LHCN-M2 (cell line): ENCODE data around the gene PDF. TPM values are rescaled to one million over a fixed set of nuclear protein-coding genes. Genes with fewer than 3 reads are reported as not detected.
A peak's percentile ranks its signal among the peaks of the same experiment; 100 is the strongest.
"Not testable (repeated sequence)": the region's sequence is repeated elsewhere in the genome, so short reads cannot be mapped to it uniquely, and the experiment has no call there.

Experiments
- DNase-seq: peaks from one replicate; pipeline ENCODE4 v3.0.0-alpha.2; 2012; ENCODE audit warnings: low read depth
- total RNA-seq: library from RNA; depleted of rRNA; stranded (reverse); fragments of >200 nt; gene quantifications from 2 replicates; pipeline ENCODE4 v1.2.3, GENCODE V29; 2014

Gene PDF
- total RNA-seq, 1 experiment from 2014 or later, result 39.6 TPM

DNA sequence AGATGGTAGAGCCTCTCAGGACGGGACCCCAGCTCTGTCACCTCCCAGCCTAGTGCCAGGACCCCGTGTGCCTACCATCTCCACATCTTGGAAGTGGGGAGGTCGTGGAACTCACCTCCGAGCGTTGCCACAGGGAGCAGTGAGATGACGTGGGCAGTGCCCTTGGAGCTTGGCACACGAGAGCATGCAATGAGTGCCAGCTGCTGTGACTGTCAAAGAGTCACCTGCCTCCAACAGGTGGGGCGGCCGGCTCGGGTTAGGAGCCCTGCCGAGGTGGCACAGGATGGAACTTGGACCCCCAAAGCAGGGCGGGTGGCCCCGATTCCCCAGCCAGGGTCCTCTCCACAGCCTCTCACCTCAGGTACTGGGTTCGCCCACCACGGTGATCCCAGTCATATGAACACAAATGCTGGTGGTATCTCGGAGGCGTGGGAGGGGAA, 13.8 kb downstream of the PDF start:
- DNase-seq, result no peak

DNA sequence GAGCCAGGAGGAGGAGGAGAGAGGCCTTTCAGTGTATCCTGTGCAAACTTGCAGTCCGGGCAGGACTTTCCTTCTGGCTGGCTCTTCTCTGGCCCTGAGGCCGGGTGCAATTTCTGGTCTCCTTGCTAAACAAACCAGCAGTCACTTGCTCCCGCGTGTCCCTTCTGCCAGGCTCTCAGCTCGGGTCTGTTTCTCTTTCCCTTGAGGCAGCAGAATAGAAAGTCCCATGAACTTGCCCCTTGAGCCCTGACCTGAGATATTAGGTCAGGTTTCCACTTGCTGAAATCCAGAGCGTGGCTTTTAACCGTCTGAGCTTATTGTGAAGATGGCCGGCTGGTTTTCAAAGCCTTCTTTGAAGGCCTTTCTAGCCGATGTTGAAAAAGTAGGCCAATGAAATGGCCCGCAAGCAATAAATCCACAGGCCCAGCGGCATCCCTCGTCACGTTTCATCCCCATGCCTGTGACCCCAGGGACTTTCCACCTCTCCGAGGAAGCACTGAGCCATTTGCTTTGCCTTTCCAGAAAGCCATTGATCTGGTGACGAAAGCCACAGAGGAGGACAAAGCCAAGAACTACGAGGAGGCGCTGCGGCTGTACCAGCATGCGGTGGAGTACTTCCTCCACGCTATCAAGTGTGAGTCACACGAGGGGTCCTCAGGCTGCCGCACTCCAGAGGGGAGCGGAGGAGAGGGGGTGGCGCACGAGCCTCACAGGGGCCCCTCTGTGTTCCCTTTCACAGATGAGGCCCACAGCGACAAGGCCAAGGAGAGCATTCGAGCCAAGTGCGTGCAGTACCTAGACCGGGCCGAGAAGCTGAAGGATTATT, 14.7 kb downstream of the PDF start:
- no peak for DNase-seq

DNA sequence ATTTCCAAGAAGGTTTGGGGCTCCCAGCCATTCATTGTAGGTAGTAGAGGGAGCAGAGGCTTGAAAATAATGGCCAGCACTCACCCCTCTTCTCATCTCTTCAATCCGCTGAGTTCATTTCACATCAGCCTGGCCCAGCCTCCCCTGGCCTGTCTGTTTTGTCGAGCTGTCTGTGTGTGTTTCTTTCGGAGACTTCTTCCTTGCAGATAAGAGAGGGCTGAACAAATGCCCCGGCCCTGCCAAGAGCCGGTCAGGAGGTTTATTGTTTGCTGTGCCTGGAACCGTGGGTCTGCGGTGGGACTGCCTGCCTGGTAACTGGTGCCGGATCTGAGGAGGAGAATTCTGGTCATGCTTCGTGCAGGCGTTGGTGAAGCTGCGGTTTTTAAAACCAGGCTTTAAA, 15.9 kb downstream of the PDF start:
- no peak for DNase-seq

DNA sequence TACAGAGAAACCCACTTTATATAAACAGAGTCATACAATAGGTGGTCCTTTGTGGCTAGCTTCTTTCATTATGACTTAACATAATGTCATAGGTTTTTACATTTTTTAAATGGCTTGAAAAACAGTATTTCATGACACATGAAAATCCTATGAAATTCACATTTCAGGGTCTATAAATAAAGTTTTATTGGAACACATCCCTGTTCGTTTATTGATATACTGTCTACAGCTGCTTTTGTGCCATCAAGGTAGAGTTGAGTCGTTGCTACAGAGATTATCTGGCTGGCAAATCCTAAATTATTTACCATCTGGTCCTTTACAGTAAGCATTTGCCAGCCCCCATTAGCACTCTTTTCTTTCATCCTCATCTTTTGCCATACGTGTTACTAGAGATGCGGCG, 16.9 kb downstream of the PDF start:
- DNase-seq, result no peak

- peak; percentile 23 for DNase-seq
Observed at GRCh38 chr16:69311533-69312387, 18.6 kb downstream of the PDF start.

GRCh38 chr16:69310653-69311532, 19.5 kb downstream of the PDF start, which contains the start of gene VPS4A:
Gene VPS4A, plus strand, starts transcription at chr16:69311350. Its CDS starts 162 bp downstream, at chr16:69311512.
- DNase-seq, result peak; percentile 94

DNA sequence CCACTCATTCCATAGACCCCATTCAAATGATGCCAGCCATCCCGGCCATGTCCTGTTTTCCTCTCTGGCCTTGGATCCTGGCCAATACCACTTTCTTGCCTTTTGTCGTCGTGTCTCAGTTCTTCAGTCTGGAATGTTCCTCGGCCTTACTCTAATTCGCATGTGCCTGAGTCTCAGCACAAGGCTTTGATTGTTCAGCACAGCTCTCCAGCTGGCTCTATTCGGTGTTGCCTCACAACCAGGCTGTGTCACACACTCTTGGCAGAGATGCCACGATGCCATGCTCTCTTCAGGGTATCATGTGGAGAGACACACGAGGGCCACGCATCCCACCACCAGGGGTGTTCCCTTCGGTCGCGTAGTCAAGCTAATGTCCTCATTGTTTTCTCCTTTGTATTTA, 21.1 kb downstream of the PDF start:
- no peak for DNase-seq

- no peak for DNase-seq
Observed at GRCh38 chr16:69307856-69308255, 22.5 kb downstream of the PDF start.

GRCh38 chr16:69307091-69307490, 23.3 kb downstream of the PDF start:
- no peak for DNase-seq

DNA sequence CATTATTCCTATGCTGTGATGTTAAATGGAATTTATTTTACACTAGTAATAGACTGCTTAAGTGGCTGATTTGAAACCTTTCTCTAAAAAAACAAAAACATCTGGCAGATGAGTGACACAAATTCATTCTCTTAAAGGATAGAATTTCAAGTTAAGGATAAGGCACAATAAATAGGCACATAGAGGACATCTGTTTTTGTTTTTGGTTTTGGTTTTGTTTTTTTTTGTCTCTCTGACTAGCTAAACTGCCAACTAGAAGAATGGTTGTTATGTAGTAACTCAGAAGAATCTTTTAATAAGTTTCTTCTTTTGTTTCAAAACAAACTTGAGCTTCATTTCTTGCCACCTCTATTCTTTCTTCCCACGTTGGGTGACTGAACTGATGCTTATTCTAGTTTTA, 24.4 kb downstream of the PDF start:
- DNase-seq, result no peak

- no peak for DNase-seq
Observed at GRCh38 chr16:69302301-69302700, 28.1 kb downstream of the PDF start.

DNA sequence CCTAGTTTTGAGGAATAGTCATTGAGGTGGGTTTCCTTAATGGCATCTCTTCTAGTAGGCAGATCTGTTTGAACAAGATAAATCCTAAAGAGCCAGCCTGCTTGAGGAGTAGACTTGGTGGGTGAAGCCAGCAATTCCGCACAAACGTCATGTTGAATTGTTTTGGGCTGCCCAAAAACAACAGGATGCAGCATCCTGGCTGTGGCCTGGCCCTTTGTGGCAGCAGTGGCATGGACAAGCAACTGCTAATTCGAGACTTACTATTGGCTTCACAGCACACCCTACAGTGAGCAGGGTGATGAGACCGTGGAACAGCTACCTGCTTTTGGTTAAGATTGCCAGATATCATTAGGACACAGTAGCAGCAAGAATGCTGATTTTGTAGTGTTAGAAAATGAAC, 28.5 kb downstream of the PDF start:
- DNase-seq, result no peak

GRCh38 chr16:69301187-69301586, 29.2 kb downstream of the PDF start:
- DNase-seq, result no peak

DNA sequence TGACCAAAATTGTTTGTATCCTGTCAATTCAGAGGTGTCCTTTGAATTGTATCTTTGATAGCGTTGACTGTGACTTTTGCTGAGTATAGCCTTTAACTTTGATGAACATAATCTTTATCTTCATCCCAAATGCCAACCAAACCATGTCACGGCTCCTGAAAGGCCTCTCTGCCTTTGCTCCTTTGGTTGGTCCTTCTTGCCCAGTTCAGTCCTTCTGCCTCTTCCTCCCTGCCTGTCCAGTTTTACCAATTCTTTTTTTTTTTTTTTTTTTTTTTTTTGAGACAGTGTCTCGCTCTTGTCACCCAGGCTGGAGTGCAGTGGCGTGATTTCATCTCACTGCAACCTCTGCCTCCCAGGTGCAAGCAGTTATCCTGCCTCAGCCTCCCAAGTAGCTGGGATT, 32.1 kb downstream of the PDF start:
- no peak for DNase-seq

DNA sequence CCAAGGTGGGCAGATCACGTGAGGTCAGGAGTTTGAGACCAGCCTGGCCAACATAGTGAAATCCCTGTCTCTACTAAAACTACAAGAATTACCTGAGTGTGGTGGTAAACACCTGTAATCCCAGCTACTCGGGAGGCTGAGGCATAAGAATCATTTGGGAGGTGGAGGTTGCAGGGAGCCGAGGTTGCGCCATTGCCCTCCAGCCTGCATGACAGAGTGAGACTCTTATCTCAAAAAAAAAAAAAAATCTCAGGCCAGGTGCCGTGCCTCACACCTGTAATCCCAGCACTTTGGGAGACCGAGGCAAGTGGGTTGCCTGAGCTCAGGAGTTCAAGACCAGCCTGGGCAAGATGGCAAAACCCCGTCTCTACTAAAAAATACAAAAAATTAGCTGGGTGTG, 33.6 kb downstream of the PDF start:
- DNase-seq, result not testable (repeated sequence)

- DNase-seq, result no peak
Observed at GRCh38 chr16:69294051-69294450, 36.3 kb downstream of the PDF start.

DNA sequence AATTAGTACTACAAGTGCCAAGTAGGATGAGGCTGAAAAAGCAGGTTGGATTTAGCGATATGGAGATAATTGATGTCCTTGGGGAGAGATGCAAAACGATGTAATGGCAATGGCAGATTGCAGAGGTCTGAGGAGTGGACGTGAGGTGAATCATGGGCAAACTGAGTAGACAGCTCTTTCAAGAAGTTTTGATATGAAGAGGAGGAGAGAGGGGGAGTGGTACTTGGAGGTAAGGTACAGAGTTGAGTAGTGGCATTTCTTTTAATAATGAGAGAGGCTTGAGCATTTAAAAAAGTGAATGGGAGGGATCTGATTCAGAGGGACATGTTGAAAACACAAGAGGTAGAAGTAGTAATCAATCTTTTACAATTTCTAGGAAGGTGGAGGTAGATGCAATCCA, 37.0 kb downstream of the PDF start:
- DNase-seq, result no peak

DNA sequence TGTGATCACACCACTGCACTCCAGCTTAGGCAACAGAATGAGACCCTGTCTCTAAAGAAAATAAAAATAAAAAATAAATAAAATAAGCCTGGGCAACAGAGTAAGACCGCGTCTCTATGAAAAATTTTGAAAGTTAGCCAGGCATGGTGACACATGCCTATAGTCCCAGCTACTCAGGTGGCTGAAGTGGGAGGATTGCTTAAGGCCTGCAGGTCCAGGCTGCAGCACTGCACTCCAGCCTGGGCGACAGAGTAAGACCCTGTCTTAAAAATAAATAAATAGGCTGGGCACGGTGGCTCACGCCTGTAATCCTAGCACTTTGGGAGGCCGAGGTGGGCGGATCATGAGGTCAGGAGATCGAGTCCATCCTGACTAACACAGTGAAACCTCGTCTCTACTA, 38.7 kb downstream of the PDF start:
- DNase-seq, result not testable (repeated sequence)

DNA sequence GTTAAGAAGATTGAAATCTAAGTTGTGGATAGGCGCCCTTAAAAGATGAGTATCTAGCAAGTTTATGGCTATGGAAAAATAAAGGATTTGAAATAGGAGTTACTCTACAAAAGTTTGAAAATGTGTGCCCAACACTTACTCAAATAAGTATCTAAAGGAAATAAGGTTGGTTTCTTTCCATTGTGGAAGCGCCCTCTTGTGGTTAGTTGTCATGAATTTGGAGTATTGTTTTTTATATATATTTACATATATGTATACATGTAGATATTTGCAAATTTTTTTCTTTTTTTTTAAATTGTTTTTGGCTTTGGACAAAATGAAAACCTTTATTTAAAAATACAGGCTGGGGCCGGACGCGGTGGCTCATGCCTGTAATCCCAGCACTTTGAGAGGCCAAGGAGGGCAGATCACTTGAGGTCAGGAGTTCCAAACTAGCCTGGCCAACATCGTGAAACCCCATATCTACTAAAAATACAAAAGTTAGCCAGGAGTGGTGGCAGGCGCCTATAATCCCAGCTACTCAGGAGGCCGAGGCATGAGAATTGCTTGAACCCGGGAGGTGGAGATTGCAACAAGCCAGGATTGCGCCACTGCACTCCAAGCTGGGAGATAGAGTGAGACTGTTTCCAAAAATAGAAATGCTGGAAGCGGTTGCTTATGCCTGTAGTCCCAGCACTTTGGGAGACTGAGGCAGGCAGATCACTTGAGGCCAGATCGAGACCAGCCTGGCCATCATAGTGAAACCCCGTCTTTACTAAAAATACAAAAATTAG, 43.3 kb downstream of the PDF start:
- DNase-seq, result peak; percentile 61

GRCh38 chr16:69285240-69285639, 45.1 kb downstream of the PDF start:
- DNase-seq, result no peak

DNA sequence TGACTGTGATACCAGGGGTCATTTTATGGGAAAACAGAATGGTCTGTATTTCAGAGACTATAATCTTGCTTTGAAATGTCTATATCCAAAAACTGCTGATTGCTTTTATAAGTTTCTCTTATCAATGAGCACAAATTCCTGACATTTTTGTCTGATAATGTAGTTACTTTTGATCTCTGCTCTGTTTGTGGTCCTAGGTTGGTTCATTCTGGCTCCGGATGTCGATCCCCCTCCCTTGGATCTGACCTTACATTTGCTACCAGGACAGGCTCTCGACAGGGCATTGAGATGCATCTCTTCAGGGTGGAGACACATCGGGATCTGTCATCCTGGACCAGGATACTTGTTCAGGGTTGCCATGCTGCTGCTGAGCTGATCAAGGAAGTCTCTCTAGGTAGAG, 46.5 kb downstream of the PDF start:
- no peak for DNase-seq
